ENCODE results near the gene DMXL1.

DNA sequence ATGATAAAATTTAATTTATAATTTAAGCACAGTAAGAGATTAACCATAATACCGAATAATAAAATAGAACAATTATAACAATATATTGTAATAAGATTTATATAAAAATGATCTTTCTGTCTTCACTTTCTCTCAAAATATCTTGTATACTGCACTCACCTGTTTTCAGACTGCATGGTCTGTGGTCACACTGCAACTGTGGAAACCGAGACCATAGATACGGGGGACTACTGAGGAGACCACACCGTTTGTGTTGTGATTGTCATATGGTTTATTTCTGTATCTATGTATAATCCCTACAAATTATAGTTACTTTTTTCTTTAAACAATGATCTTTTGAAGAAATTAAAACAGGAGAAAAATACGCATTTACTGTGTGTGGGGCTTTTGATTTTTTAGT, 206.1 kb downstream of the DMXL1 start:
- TF ChIP-seq EZH2 (IDR thresholded peaks at IDR 0.05; ENCODE audit: insufficient read depth, poor library complexity, severe bottlenecking) (no peak), EZH2phosphoT487 (IDR thresholded peaks at IDR 0.05; ENCODE audit: insufficient read depth, low read depth) (no peak)

Data from GM23248 (cell line).